ENCODE results near the gene PDE6D. TPM values are rescaled to one million over a fixed set of nuclear protein-coding genes. Genes with fewer than 3 reads are reported as not detected.

PDE6D gene
- total and polyA plus RNA-seq, 2 of the 13 experiments (the other 11 are each of a cell fraction or from before 2014, with no cell fraction given): 14.1 to 23.2 TPM

- ATAC-seq: peak; percentile 5
- peaks cover 15 to 17% of the 10 kb centered on the region in 2 experiments for H3K36me3 ChIP-seq (replicated peaks in 1 of 2; ENCODE audit: control insufficient read depth in 1 of 2, insufficient read depth in 2 of 2, low read length in 2 of 2)
- intact Hi-C loops (cut with micrococcal nuclease; ENCODE audit: unreplicated experiment) (loop anchor here (1.0 to 2.0 kb wide), 4 partner anchors 29 to 103 kb away; no protein-coding TSS in a partner anchor), in situ Hi-C loops (cut with HindIII; ENCODE audit: extremely low pct_ligation_motif_present, low pct_unique_long_range_greater_than_20kb) (no loop called here)
- H3K9ac ChIP-seq (ENCODE audit: insufficient read depth, low read depth, low read length): no peak overlapping the region
- peaks cover 16% of the 10 kb centered on the region for H3K79me2 ChIP-seq (ENCODE audit: insufficient read depth, low read length)
- DNase-seq (ENCODE audit: low spot score): no peak
- no peaks in the 10 kb centered on the region for H3K27me3 ChIP-seq (ENCODE audit: control insufficient read depth in 1 of 2, insufficient read depth in 2 of 2, low read length in 2 of 2)
- no peak overlapping the region for H3K27ac ChIP-seq (ENCODE audit: extremely low read length, insufficient read depth, low read length)
- FAIRE-seq: no peak
- H3K4me1 ChIP-seq (ENCODE audit: insufficient read depth, low read length): peaks cover 68% of the 10 kb centered on the region
- H3K4me3 ChIP-seq (replicated peaks in 1 of 3; ENCODE audit: insufficient read depth in 1 of 3, low read depth in 2 of 3, low read length in 3 of 3): peak overlapping the region in 1 of 3 experiments; percentile 4; a peak in 1 of 6 replicates
- H4K20me1 ChIP-seq (ENCODE audit: insufficient read depth, low read length): peaks cover 31% of the 10 kb centered on the region
- H3K9me3 ChIP-seq (ENCODE audit: low read length): no peaks in the 10 kb centered on the region
- WGBS (ENCODE audit: low lambda C conversion rate): 73% methylated on average over 7 of the region's 8 CpGs
- H2AFZ ChIP-seq (ENCODE audit: low read length): no peak overlapping the region
- ChIA-PET CTCF (ENCODE audit: low intra/inter-chr PET ratio, low total read pairs) (interaction anchor here (1.0 to 5.5 kb wide), 5 partner anchors 30 to 104 kb away, joined by 3 to 82 read pairs (median 15); no protein-coding TSS in a partner anchor), POLR2A (interaction anchor here (0.8 to 5.7 kb wide), 10 partner anchors 15 to 43 kb away, joined by 3 to 26 read pairs (median 8); no protein-coding TSS in a partner anchor)
- H3K4me2 ChIP-seq (ENCODE audit: low read depth, low read length): peak overlapping the region; percentile 46
- no TSS peak for BruUV-seq (replicated peaks)
- no peak for TF ChIP-seq ISX (CRISPR knock-in tag; conservative IDR thresholded peaks at IDR 0.05)
- TF ChIP-seq, protein P1, sequence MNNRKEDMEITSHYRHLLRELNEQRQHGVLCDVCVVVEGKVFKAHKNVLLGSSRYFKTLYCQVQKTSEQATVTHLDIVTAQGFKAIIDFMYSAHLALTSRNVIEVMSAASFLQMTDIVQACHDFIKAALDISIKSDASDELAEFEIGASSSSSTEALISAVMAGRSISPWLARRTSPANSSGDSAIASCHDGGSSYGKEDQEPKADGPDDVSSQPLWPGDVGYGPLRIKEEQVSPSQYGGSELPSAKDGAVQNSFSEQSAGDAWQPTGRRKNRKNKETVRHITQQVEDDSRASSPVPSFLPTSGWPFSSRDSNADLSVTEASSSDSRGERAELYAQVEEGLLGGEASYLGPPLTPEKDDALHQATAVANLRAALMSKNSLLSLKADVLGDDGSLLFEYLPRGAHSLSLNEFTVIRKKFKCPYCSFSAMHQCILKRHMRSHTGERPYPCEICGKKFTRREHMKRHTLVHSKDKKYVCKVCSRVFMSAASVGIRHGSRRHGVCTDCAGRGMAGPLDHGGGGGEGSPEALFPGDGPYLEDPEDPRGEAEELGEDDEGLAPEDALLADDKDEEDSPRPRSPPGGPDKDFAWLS (CRISPR knock-in tag; IDR thresholded peaks at IDR 0.05; ENCODE audit: borderline replicate concordance): no peak
- no peak for TF ChIP-seq EP300 (IDR thresholded peaks at IDR 0.05; ENCODE audit: low read depth in 2 of 2, low read length in 2 of 2)
- TF ChIP-seq EP300 (CRISPR knock-in tag; IDR thresholded peaks at IDR 0.05; ENCODE audit: borderline replicate concordance): no peak
- TF ChIP-seq, protein P2, sequence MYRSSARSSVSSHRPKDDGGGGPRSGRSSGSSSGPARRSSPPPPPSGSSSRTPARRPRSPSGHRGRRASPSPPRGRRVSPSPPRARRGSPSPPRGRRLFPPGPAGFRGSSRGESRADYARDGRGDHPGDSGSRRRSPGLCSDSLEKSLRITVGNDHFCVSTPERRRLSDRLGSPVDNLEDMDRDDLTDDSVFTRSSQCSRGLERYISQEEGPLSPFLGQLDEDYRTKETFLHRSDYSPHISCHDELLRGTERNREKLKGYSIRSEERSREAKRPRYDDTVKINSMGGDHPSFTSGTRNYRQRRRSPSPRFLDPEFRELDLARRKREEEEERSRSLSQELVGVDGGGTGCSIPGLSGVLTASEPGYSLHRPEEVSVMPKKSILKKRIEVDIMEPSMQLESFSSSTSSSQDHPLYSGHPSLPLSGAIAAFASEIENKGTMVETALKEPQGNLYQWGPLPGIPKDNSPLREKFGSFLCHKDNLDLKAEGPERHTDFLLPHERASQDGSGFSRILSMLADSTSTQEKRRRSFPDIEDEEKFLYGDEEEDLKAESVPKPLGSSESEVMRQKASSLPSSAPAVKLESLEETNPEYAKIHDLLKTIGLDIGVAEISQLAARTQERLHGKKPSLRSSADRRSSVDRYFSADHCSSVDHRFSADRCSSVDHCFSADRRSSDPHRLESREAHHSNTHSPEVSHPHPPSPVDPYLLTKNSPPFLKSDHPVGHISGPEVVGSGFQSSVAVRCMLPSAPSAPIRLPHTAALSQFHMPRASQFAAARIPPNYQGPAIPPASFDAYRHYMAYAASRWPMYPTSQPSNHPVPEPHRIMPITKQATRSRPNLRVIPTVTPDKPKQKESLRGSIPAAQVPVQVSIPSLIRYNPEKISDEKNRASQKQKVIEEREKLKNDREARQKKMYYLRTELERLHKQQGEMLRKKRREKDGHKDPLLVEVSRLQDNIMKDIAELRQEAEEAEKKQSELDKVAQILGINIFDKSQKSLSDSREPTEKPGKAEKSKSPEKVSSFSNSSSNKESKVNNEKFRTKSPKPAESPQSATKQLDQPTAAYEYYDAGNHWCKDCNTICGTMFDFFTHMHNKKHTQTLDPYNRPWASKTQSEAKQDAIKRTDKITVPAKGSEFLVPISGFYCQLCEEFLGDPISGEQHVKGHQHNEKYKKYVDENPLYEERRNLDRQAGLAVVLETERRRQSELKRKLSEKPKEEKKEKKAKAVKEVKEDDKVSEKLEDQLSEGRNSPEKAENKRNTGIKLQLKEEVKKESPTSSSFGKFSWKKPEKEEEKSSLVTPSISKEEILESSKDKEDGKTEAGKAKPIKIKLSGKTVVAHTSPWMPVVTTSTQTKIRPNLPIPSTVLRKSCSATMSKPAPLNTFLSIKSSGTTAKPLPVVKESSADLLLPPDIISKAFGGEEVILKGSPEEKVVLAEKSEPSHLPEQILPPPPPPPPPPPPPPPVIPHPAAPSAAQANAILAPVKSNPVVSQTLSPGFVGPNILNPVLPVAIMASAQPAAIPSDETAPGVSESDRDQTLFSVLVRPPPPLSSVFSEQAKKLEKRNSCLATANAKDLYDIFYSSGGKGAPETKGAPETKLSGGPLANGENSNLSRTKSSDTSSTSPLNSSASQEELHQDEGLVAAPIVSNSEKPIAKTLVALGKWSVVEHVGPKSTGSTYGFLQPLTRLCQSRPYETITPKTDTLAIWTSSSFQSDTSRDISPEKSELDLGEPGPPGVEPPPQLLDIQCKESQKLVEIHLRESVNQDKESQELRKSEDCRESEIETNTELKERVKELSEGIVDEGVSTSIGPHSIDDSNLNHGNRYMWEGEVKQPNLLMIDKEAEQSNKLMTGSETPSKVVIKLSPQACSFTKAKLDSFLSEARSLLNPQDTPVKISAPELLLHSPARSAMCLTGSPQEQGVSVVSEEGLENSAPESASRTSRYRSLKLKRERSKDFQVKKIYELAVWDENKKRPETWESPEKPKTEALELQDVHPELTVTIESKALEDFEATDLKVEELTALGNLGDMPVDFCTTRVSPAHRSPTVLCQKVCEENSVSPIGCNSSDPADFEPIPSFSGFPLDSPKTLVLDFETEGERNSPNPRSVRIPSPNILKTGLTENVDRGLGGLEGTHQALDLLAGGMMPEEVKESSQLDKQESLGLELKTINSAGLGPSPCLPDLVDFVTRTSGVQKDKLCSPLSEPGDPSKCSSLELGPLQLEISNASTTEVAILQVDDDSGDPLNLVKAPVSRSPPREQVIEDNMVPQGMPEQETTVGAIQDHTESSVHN (CRISPR knock-in tag; IDR thresholded peaks at IDR 0.05): no peak
- TF ChIP-seq CSRNP1 (CRISPR knock-in tag; IDR thresholded peaks at IDR 0.05): peak; percentile 41; the same call in 1 of the 2 replicates
- TF ChIP-seq CTCF (CRISPR knock-in tag; IDR thresholded peaks at IDR 0.05): 0 out of 2 replicates have a peak, but pooled peaks have one; percentile 7
- no peak for TF ChIP-seq TBX3 (IDR thresholded peaks at IDR 0.05; ENCODE audit: borderline replicate concordance)
These were observed 65.0 kb downstream of the PDE6D start for GRCh38 chr2:231715988-231716616.
